HG03354 (cell line): Measurements from ENCODE around the gene LPCAT3.
A peak's percentile ranks its signal among the peaks of the same experiment; 100 is the strongest.
"Not testable (repeated sequence)": the region's sequence is repeated elsewhere in the genome, so short reads cannot be mapped to it uniquely, and the experiment has no call there.

Source experiments
- ATAC-seq: cut with Tn5 transposase; IDR thresholded peaks from one replicate; pipeline ENCODE4 v1.9.1; 2021; ENCODE audit warnings: mild to moderate bottlenecking; ENCODE audit not compliant: unreplicated experiment, poor library complexity, severe bottlenecking

The LPCAT3 gene, protein sequence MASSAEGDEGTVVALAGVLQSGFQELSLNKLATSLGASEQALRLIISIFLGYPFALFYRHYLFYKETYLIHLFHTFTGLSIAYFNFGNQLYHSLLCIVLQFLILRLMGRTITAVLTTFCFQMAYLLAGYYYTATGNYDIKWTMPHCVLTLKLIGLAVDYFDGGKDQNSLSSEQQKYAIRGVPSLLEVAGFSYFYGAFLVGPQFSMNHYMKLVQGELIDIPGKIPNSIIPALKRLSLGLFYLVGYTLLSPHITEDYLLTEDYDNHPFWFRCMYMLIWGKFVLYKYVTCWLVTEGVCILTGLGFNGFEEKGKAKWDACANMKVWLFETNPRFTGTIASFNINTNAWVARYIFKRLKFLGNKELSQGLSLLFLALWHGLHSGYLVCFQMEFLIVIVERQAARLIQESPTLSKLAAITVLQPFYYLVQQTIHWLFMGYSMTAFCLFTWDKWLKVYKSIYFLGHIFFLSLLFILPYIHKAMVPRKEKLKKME

DNA sequence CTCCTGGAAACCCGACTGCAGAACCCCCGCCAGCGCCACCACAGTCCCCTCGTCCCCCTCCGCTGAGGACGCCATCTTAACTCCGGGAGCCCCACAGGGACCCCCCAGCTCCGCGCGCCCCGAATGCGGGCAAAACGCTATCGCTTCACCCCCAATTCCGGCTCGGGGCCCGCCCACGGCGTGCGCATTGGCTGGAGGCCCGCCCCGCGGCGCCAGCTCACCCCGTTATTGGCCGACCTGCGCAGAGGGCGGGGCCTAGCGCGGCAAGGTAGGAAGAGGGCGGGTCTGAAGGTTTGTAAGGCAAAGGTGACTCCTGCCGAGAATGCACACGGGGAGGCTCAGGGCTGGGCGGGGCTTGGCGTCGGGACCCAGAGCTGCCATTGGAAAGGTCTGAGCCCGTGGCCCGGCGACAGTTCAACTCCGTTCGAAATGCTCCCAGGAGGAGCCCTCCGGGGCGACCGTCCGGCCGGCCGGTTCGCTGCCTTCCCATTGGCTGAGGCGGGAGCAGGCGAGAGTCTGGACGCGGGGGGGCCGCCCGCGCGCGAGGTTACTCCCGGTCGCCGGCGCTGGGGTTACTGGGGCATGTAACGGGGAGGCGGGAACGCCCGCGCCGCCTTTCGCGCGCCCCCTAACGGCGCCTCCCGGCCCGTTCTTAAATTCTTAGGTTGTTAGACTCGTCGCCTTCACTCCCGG lies at the start of gene LPCAT3:
TSS of gene LPCAT3 (minus strand) at position 127 of the 693 bp plus-strand sequence. CDS start at position 75, 52 bp downstream.
- ATAC-seq = peak; percentile 94

DNA sequence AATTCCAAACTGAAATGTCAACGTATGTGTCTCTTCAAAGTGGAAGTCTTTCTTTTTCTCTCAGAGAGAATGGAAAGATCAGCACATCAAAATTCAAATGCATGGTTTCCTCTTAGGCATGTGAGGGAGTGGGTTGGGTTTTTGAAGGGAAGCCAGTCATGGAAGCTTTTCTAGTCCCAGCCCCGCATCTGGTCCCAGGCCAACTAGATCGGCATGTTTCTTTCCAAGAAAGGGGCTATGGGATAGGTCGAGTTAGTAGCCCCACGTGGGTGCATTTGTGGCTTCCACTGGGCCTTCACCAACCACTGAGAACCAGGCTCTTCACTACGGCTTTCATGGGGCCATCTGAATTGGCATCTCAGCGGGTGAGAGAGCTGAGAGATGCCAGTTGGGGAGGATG lies 48.8 kb upstream of the LPCAT3 start:
- ATAC-seq = no peak

DNA sequence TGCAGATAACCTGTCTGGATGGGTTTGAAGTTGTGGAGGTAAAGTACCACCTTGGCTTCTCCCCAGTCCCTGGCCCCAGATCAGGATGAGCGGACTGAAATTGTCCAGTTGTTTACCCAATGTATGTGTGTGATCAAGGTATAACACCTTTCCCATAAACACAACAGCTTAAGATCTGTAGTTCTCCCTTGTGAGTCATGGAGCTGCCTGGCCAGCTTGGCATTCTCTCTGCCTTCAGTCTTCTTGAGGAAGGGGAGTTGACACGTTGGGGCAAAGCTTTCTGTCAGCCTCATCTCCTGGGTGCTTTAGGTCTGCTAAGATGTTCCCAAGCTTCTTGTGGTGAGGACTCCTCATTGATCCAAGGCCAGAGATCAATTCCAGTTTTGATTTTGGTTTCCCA lies 48.3 kb upstream of the LPCAT3 start:
- ATAC-seq = no peak

DNA sequence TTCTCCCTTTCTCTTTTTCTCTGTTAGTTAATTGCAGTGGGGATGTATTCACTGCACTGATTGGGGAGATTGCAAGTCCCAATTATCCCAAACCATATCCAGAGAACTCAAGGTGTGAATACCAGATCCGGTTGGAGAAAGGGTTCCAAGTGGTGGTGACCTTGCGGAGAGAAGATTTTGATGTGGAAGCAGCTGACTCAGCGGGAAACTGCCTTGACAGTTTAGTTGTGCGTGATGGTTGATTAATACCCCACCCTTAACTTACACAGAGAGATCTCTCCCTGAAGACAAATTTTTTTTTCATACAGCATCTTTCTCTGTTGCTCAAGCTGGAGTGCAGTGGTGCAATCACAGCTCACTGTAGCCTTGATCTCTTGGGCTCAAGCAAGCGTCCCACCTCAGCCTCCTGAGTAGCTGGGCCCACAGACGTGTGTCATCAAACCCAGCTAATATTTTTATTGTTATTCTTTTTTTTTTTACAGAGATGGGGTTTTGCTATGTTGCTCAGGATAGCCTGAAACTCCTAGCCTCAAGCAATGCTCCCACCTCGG lies 46.9 kb upstream of the LPCAT3 start:
- no peak for ATAC-seq

DNA sequence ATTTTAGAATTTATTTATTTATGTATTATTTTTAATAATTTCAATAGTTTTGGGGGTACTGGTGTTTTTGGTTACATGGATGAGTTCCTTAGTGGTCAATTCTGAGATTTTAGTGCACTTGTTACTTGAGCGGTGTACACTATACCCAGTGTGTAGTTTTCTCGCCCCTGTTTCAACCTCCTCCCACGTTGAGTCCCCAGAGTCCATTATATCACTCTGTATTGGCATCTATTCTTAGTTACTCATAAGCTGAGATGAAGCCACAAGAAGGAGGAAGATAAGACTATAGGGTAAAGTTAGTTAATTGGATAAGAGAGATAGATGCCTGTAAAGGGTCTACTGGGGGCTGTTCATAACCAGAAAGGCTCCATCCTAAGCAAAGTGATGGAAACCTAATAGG lies 46.2 kb upstream of the LPCAT3 start:
- ATAC-seq = no peak

DNA sequence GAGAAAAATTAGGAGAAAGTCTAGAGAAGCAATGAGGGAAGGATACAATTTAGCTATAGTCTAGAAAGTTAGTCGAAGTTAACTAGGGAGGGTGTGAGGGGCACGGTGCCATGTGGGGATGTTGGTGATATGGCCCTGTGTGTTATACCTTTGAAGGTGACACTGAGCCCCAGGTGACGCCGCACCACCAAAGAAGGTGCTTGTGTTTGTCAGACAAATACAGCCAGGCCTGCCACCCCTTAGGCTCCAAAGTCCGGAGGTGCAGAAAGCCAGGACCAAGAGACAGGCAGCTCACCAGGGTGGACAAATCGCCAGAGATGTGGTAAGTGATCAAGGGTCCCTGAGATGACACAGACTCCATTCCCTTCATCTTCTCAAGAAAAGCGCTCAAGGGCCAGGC lies 43.3 kb upstream of the LPCAT3 start:
- no peak for ATAC-seq

DNA sequence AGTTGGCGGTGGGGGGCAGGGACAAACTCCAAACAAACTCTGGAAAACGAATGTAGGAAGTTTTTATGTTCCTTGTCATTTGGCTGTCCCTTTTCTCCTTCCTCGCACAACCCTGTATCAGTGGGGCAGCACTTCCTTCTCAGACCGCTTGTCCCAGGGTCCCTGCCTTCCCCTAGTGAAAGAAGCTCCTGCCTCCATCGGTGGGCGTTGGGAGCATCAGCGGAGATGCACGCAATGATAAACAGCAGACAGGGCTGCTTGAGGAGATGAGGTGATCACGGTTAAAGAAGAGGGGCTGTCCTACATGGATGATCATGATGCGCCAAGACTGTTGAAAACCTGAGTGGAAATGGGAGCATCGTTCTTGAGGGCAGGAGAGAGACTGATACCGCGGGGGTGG lies 42.9 kb upstream of the LPCAT3 start:
- ATAC-seq = no peak

DNA sequence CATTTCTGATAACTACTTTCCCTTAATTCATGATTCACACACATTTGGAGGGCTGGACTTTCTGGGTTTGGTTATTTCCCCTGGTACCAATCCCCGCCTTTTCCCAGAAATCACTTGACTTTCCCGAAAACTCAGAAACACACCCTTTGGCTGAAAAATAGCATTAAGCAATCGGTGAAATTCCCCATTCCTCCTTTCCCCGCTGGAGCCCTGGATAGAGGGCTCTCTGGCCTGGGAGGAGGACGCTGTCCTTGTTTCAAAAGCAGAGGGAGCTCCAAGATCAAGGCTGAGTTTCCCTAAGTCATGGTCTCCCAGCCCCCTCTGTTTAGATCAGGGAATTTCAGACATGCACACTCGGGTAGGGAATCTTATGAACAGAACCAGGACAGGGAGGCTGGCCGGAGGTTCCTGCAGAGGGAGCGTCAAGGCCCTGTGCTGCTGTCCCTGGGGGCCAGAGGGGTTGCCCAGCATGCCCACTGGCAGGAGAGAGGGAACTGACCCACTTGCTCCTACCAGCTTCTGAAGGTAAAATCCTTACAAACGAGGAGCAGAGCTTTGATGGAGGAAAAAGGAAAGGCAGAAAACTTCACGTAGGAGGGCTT lies 42.2 kb upstream of the LPCAT3 start, which contains the start of gene C1S:
TSS of gene C1S (plus strand) at position 366 of the 602 bp plus-strand sequence. CDS start 1,195 bp downstream, outside the sequence.
- no peak for ATAC-seq

DNA sequence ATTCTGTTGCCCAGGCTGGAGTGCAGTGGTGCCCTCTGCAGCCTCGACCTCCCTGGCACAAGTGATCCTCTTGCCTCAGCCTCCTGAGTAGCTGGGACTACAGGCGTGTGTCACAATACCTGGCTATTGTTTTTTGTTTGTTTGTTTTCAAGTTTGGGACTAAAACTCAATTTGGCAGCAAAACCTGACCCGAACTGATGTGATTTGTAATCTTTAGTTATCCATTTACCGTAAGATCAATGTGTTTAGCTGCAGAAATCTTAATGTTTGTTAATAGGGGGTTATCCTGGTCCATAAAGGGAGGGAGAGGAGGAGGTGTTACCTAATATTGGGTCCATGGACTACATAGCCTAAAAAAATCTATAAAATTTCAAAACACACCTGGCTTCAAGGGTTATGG lies 41.5 kb upstream of the LPCAT3 start:
- ATAC-seq = no peak

DNA sequence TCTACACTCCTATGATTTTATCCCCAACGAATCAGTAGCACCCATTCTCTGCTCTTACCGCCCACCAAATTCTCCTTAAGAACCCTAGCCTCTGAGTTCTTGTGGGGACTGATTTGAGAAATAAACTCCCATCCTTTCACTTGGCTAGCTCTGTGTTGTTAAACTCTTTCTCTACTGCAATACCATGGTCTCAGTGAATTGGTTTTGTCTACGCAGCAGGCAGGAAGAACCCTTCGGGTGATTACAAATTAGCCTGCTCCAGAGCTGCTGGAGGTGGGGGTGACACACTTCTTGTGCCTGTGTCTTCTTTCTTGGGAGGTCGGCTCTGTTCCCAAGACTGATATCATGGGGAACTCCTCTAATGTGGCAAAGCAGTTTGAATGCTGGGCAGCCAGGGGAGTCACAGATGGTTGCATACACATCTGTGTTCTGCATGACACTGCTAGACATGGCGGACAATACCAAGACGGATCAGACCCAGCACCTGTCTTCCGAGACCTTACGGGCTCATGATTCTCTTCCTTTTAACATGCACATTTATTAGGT lies 40.6 kb upstream of the LPCAT3 start:
- ATAC-seq = no peak

DNA sequence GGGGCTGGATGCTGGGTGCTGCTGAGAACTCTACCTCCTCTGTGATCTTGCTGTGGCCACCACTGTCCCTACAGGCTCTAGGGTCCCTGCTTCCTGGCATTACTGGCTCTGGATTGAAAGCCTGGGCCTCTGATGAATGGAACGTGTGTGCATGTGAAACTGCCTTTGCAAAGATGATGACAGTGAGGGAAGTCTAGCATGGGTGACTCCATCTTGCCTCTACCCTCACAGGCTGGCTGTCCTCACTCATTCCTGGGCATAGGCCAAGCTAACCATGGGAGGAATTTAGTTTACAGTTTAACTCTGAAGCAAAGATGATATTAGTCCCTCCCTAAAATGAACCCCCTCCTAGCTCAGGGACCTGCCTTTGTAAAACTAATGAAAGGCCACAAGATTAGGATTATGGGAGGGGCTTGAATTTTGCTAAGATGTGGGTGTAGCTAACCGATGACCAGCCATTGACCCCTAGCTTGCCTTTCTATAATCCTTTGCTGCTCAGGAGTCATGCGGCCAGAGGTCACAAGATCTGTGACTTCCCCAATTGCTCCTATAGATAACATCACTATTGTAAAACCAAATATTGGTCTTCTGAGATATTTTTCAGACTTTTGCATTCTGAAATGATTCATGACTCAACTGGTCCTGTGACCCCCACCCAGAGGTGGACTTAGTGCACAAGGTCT lies 40.0 kb upstream of the LPCAT3 start:
- ATAC-seq = no peak

DNA sequence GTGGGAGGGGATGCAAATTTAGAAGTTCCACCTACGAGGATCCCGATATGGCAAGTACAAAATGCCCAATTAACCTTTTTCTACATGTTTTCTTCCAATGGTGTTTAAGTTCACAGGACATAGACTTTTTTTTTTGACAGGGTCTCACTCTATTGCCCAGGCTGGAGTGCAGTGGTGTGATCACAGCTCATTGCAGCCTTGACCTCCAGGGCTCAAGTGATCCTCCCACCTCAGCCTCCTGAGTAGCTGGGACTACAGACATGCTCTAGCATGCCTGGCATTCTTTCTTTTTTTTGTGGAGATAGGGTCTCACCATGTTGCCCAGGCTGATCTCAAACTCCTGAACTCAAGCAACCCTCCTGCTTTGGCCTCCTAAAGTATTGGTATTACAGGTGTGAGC lies 37.5 kb upstream of the LPCAT3 start:
- not testable (repeated sequence) for ATAC-seq

DNA sequence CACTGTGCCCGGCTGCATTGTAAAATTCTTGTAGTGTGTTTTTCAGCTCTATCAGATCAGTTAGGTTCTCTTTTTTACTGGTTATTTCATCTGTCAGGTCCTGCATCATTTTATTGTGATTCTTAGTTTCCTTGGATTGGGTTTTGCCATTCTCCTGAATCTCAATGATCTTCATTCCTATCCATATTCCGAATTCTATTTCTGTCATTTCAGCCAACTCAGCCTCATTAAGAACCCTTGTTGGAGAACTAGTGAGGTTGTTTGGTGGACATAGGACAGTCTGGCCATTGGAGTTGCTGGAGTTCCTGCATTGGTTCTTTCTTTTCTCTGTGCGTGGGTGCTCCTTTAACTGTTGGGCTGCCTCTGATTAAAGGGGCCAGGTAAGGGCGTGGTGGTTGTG lies 36.6 kb upstream of the LPCAT3 start:
- no peak for ATAC-seq

DNA sequence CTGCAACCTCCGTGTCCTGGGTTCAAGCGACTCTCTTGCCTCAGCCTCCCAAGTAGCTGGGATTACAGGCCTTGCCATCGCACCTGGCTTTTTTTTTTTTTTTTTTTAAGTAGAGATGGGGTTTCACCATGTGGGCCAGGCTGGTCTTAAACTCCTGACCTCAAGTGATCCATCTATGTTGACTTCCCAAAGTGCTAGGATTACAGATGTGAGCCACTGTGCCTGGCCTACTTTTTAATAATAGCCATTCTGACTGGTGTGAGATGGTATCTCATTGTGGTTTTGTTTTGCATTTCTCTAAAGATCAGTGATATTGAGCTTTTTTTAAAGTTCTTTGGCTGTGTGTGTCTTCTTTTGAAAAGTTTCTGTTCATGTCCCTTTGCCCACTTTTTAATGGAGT lies 31.7 kb upstream of the LPCAT3 start:
- ATAC-seq = not testable (repeated sequence)

DNA sequence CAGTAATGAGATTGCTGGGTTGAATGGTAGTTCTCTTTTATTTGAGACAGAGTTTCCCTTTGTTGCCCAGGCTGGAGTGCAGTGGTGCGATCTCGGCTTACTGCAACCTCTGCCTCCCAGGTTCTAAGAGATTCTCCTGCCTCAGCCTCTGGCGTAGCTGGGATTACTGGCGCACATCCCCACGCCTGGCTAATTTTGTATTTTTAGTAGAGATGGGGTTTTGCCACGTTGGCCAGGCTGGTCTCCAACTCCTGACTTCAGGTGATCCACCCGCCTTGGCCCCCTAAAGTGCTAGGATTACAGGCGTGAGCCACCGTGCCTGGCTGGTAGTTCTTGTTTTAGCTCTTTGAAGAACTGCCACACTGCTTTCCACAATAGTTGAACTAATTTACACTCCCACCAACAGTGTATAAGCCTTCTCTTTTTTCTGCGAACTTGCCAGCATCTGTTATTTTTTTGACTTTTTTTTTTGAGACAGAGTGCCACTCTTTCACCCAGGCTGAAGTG lies 31.2 kb upstream of the LPCAT3 start:
- ATAC-seq = not testable (repeated sequence)

DNA sequence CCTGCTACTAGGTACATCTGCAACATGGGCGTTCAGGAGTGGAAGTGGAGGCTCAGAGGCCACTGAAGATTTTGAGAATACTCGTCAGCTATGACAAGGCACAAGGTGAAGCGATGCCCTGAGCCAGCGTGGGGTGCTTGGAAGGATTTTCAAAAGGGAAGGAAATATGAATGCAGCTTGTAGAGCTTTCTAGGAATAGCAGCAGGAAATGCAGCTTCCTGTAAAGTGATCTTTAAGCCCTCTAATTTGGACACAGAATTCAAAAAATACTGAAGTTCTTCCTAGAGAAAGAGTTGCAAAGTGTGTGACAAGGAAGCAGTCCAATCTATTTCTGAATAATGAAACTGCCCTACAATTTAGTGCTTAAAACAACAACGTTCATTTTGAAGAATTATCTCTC lies 29.0 kb upstream of the LPCAT3 start:
- no peak for ATAC-seq

DNA sequence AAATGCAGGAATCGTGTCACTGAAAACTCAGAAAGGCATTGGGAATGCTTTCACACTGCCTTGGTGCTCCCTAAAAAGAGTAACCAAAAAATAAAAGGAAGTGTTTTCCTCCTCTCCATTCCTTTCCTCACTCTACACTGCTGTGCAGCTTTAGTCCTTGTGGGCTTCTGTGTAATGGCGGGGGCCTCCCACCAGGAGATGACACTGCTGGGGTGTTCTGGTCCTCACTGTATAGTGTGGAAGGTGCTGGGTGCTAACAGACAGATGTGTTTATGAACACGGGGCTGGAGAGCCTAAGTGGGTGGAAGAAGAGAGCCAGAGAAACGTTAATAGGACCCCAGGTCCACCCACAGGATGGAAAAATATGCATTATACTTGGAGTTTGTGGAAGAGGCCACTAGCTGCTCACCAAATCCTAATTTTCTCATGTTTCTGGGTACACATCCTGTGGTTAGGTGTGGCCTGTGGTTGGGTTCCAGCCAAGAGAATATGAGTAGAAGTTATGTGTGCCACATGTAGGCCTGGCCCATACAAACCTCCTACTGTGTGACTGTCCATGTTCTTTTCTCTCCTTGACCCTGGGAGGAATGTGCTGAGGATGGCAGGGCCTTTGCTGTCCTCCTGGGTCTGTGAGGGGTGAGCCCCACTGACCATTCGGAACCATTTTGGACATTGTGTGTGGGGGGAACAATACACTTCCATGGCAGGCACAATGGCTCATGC lies 28.3 kb upstream of the LPCAT3 start:
- ATAC-seq = no peak

DNA sequence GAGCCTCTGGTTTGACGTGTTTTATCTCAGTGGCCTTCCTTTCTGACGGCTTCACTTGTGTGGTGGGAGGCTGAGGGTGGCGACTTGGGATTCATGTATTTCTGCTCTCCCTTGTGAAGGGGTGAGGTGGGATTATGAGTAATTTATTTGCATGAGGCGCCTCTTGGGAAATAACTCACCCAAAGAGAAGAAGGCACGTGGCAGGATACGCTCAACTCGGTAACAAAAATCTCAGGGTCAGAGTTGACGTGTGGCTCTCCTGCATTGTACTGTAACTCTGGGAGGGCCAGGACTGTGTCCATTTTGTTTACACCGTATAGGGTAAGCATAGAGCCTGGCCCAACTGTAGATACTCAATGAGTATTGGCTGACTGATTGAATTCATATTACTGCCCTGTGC lies 27.6 kb upstream of the LPCAT3 start:
- ATAC-seq = no peak

DNA sequence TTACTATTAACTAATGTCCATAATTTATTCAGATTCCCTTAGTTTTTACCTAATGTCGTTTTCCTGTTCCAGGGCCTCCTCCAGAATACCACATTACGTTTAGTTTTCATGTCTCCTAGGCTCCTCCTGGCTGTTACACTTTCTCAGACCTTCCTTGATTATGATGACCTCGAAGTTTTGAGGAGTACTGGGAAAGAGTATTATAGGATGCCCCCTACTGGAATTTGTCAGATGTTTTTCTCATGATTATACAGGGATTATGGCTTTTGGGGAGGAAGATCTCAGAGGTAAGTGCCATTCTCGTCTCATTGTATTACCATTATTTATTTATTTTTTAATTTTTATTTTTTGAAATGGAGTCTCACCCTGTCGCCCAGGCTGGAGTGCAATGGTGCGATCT lies 24.6 kb upstream of the LPCAT3 start:
- ATAC-seq = no peak
